Measurements from ENCODE around the gene PROK1.

The PROK1 gene

GRCh38 chr1:110460253-110461220, 9.6 kb downstream of the PROK1 start:
- no peak overlapping the region for H3K4ac ChIP-seq (ENCODE audit: low read depth, low read length)
- no peaks in the 10 kb centered on the region for H3K36me3 ChIP-seq (ENCODE audit: control insufficient read depth in 1 of 2, insufficient read depth in 2 of 2, low read length in 2 of 2)
- no peak overlapping the region for H3K14ac ChIP-seq (ENCODE audit: low read length)
- H4K8ac ChIP-seq (ENCODE audit: low read depth, low read length), result no peak overlapping the region
- no peak overlapping the region for H3K9ac ChIP-seq (ENCODE audit: low read length)
- WGBS (ENCODE audit: extremely low coverage, insufficient coverage, insufficient read length), result no CpG with 5 or more reads among the region's 11 CpGs
- H4K12ac ChIP-seq (ENCODE audit: low read depth, low read length), result no peak overlapping the region
- H2AK5ac ChIP-seq (ENCODE audit: low read length), result no peak overlapping the region
- H3K9me3 ChIP-seq (ENCODE audit: insufficient read depth, low read depth, low read length), result no peaks in the 10 kb centered on the region
- H3K4me1 ChIP-seq (ENCODE audit: control insufficient read depth in 1 of 2, insufficient read depth in 2 of 2, low read length in 2 of 2), result no peaks in the 10 kb centered on the region
- no peak overlapping the region for H2BK5ac ChIP-seq (ENCODE audit: low read depth, low read length, poor library complexity)
- DNase-seq, result peak; percentile 77 to 95
- H3K18ac ChIP-seq (ENCODE audit: low read length), result no peak overlapping the region
- H2BK120ac ChIP-seq (ENCODE audit: insufficient read depth, low read length, poor library complexity), result no peak overlapping the region
- H3K79me1 ChIP-seq (ENCODE audit: low read length), result no peaks in the 10 kb centered on the region
- H3K4me2 ChIP-seq (ENCODE audit: low read length), result no peak overlapping the region
- H3K23ac ChIP-seq (ENCODE audit: low read length), result no peak overlapping the region
- no peak overlapping the region for H4K91ac ChIP-seq (ENCODE audit: low read depth, low read length)
- no peak overlapping the region for H3K4me3 ChIP-seq (ENCODE audit: low read depth, low read length)
- H2BK12ac ChIP-seq (ENCODE audit: low read length), result no peak overlapping the region
- no peaks in the 10 kb centered on the region for H3K79me2 ChIP-seq (ENCODE audit: control insufficient read depth, insufficient read depth, low read length, poor library complexity)
- H3K27me3 ChIP-seq (ENCODE audit: insufficient read depth, low read length), result no peaks in the 10 kb centered on the region
- H3K27ac ChIP-seq (ENCODE audit: low read depth, low read length), result no peak overlapping the region
- H2AFZ ChIP-seq (ENCODE audit: insufficient read depth, low read length, poor library complexity), result no peak overlapping the region

DNA sequence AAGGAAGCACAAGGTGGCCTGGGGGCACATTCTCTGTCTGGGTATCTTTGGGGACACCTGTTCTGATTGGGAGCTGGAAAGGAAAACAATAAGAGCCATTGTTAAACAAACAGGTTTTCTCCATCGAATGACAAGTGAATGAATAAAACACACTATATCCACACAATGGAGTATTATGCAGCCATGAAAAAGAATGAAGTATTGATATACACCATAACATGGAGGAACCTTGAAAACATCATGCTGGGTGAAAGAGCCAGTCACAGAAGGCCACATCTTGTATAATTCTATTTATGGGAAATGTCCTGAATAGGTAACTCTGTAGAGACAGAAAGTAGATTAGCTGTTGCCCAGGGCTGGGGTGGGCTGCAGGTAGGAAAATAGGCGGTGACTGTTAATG, 11.1 kb downstream of the PROK1 start:
- H3K4me3 ChIP-seq (ENCODE audit: low read depth, low read length), result no peak overlapping the region
- no peak overlapping the region for H2BK120ac ChIP-seq (ENCODE audit: insufficient read depth, low read length, poor library complexity)
- H3K27me3 ChIP-seq (ENCODE audit: insufficient read depth, low read length), result no peaks in the 10 kb centered on the region
- no peaks in the 10 kb centered on the region for H3K36me3 ChIP-seq (ENCODE audit: control insufficient read depth in 1 of 2, insufficient read depth in 2 of 2, low read length in 2 of 2)
- H3K27ac ChIP-seq (ENCODE audit: low read depth, low read length), result no peak overlapping the region
- no peaks in the 10 kb centered on the region for H3K9me3 ChIP-seq (ENCODE audit: insufficient read depth, low read depth, low read length)
- H3K18ac ChIP-seq (ENCODE audit: low read length), result no peak overlapping the region
- H3K23ac ChIP-seq (ENCODE audit: low read length), result no peak overlapping the region
- no peak for DNase-seq
- no peaks in the 10 kb centered on the region for H3K4me1 ChIP-seq (ENCODE audit: control insufficient read depth in 1 of 2, insufficient read depth in 2 of 2, low read length in 2 of 2)
- H2AK5ac ChIP-seq (ENCODE audit: low read length), result no peak overlapping the region
- no peak overlapping the region for H3K14ac ChIP-seq (ENCODE audit: low read length)
- no peak overlapping the region for H2AFZ ChIP-seq (ENCODE audit: insufficient read depth, low read length, poor library complexity)
- no peak overlapping the region for H2BK5ac ChIP-seq (ENCODE audit: low read depth, low read length, poor library complexity)
- WGBS (ENCODE audit: extremely low coverage, insufficient coverage, insufficient read length), result no CpG with 5 or more reads among the region's 2 CpGs
- H3K9ac ChIP-seq (ENCODE audit: low read length), result no peak overlapping the region
- no peak overlapping the region for H4K91ac ChIP-seq (ENCODE audit: low read depth, low read length)
- no peak overlapping the region for H2BK12ac ChIP-seq (ENCODE audit: low read length)
- H3K79me2 ChIP-seq (ENCODE audit: control insufficient read depth, insufficient read depth, low read length, poor library complexity), result no peaks in the 10 kb centered on the region
- H4K12ac ChIP-seq (ENCODE audit: low read depth, low read length), result no peak overlapping the region
- no peak overlapping the region for H3K4ac ChIP-seq (ENCODE audit: low read depth, low read length)
- no peak overlapping the region for H4K8ac ChIP-seq (ENCODE audit: low read depth, low read length)
- H3K79me1 ChIP-seq (ENCODE audit: low read length), result no peaks in the 10 kb centered on the region
- no peak overlapping the region for H3K4me2 ChIP-seq (ENCODE audit: low read length)

DNA sequence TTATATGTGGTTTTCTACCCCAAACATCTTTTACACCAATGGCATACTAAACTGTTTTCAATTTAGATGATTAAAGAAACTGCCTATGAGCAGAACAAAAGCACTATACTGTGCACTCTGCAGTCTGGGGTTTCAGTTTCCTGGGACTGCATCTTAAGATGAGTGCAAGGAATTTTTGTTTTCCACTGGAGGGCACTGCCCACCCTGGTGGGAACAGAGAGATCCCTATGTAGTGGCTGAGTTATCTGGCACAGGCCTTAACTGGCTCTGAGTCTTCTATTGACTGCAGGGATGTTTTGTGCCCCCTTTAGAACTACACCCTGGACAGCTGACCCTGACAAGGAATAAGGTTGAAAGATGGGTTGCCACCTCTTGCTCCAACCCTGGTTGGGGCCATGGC, 12.0 kb downstream of the PROK1 start:
- Histone ChIP-seq H2AFZ (ENCODE audit: insufficient read depth, low read length, poor library complexity) (no peak overlapping the region), H3K9me3 (ENCODE audit: insufficient read depth, low read depth, low read length) (no peaks in the 10 kb centered on the region), H3K4ac (ENCODE audit: low read depth, low read length) (no peak overlapping the region), H2AK5ac (ENCODE audit: low read length) (no peak overlapping the region), H3K14ac (ENCODE audit: low read length) (no peak overlapping the region), H4K91ac (ENCODE audit: low read depth, low read length) (no peak overlapping the region), H3K79me2 (ENCODE audit: control insufficient read depth, insufficient read depth, low read length, poor library complexity) (no peaks in the 10 kb centered on the region), H3K4me2 (ENCODE audit: low read length) (no peak overlapping the region), H3K9ac (ENCODE audit: low read length) (no peak overlapping the region), H3K27ac (ENCODE audit: low read depth, low read length) (no peak overlapping the region), H3K4me1 (ENCODE audit: control insufficient read depth in 1 of 2, insufficient read depth in 2 of 2, low read length in 2 of 2) (no peaks in the 10 kb centered on the region), H2BK12ac (ENCODE audit: low read length) (no peak overlapping the region), H3K36me3 (ENCODE audit: control insufficient read depth in 1 of 2, insufficient read depth in 2 of 2, low read length in 2 of 2) (no peaks in the 10 kb centered on the region), H3K4me3 (ENCODE audit: low read depth, low read length) (no peak overlapping the region), H3K23ac (ENCODE audit: low read length) (no peak overlapping the region), H4K12ac (ENCODE audit: low read depth, low read length) (no peak overlapping the region), H3K18ac (ENCODE audit: low read length) (no peak overlapping the region), H2BK120ac (ENCODE audit: insufficient read depth, low read length, poor library complexity) (no peak overlapping the region), H3K27me3 (ENCODE audit: insufficient read depth, low read length) (no peaks in the 10 kb centered on the region), H4K8ac (ENCODE audit: low read depth, low read length) (no peak overlapping the region), H2BK5ac (ENCODE audit: low read depth, low read length, poor library complexity) (no peak overlapping the region), H3K79me1 (ENCODE audit: low read length) (no peaks in the 10 kb centered on the region)
- no peak for DNase-seq

DNA sequence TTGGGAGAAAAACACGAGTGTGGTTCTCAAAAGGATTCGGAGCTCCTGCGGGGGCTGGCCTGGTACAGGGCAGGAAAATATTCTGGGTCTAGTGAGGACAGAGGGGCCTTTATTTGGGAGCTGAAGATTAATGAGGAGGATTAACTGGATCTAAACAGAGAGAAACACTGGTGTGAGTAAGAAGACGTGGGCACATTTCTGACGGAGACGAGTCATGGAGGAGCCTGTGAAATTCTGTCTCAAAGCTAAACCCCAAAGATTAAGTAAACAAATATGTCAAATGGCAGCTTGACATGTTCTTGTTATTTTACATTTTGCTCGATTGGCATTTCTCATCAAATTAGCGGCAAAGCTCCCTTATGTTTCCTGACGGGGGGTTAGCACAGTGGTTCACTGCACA, 12.8 kb downstream of the PROK1 start:
- H3K23ac ChIP-seq (ENCODE audit: low read length), result no peak overlapping the region
- no peaks in the 10 kb centered on the region for H3K9me3 ChIP-seq (ENCODE audit: insufficient read depth, low read depth, low read length)
- H2AFZ ChIP-seq (ENCODE audit: insufficient read depth, low read length, poor library complexity), result no peak overlapping the region
- no peak overlapping the region for H3K4ac ChIP-seq (ENCODE audit: low read depth, low read length)
- H2BK120ac ChIP-seq (ENCODE audit: insufficient read depth, low read length, poor library complexity), result no peak overlapping the region
- no peak overlapping the region for H4K91ac ChIP-seq (ENCODE audit: low read depth, low read length)
- no CpG with 5 or more reads among the region's 9 CpGs for WGBS (ENCODE audit: extremely low coverage, insufficient coverage, insufficient read length)
- H3K18ac ChIP-seq (ENCODE audit: low read length), result no peak overlapping the region
- H3K79me2 ChIP-seq (ENCODE audit: control insufficient read depth, insufficient read depth, low read length, poor library complexity), result no peaks in the 10 kb centered on the region
- H4K8ac ChIP-seq (ENCODE audit: low read depth, low read length), result no peak overlapping the region
- H4K12ac ChIP-seq (ENCODE audit: low read depth, low read length), result no peak overlapping the region
- no peaks in the 10 kb centered on the region for H3K36me3 ChIP-seq (ENCODE audit: control insufficient read depth in 1 of 2, insufficient read depth in 2 of 2, low read length in 2 of 2)
- H3K4me2 ChIP-seq (ENCODE audit: low read length), result no peak overlapping the region
- H3K4me3 ChIP-seq (ENCODE audit: low read depth, low read length), result no peak overlapping the region
- H3K79me1 ChIP-seq (ENCODE audit: low read length), result no peaks in the 10 kb centered on the region
- no peak overlapping the region for H2AK5ac ChIP-seq (ENCODE audit: low read length)
- H3K14ac ChIP-seq (ENCODE audit: low read length), result no peak overlapping the region
- H2BK5ac ChIP-seq (ENCODE audit: low read depth, low read length, poor library complexity), result no peak overlapping the region
- no peak overlapping the region for H3K27ac ChIP-seq (ENCODE audit: low read depth, low read length)
- DNase-seq, result no peak
- no peaks in the 10 kb centered on the region for H3K4me1 ChIP-seq (ENCODE audit: control insufficient read depth in 1 of 2, insufficient read depth in 2 of 2, low read length in 2 of 2)
- H2BK12ac ChIP-seq (ENCODE audit: low read length), result no peak overlapping the region
- H3K9ac ChIP-seq (ENCODE audit: low read length), result no peak overlapping the region
- H3K27me3 ChIP-seq (ENCODE audit: insufficient read depth, low read length), result no peaks in the 10 kb centered on the region
